K562 (cell line): Measurements from ENCODE around the gene ANXA8.

ENCODE experiments used
- CEBPB ChIP-seq: fragments of 450-650 bp; IDR thresholded peaks from 2 replicates; pipeline ENCODE4 v1.6.1; 2016; ENCODE audit warnings: missing genetic modification characterization, missing compliant biosample characterization
- ELF1 ChIP-seq: fragments of 200-800 bp; sonication (Bioruptor generic); IDR thresholded peaks from 2 replicates; pipeline ENCODE4 v1.6.1; 2016; ENCODE audit warnings: missing genetic modification characterization, missing compliant biosample characterization
- FOXJ3 ChIP-seq: sonication (generic); formaldehyde crosslinking; IDR thresholded peaks from 2 replicates; pipeline ENCODE4 v1.4.0; 2020; ENCODE audit warnings: mild to moderate bottlenecking, missing genetic modification reagents
- RBM25 ChIP-seq: fragments of 200-400 bp; formaldehyde crosslinking; IDR thresholded peaks from 2 replicates; pipeline ENCODE4 v1.6.1; 2018; ENCODE audit warnings: low read length, low read depth, moderate library complexity; ENCODE audit not compliant: severe bottlenecking
- SREBF1 ChIP-seq: fragments of 150-350 bp; IDR thresholded peaks from 2 replicates; pipeline ENCODE4 v1.6.1; 2014; ENCODE audit warnings: antibody characterized with exemption, low read depth, low read length, borderline replicate concordance
- YY1 ChIP-seq, 3 experiments: IDR thresholded peaks; 2 replicates each; pipeline ENCODE4 v1.6.1; 2011; ENCODE audit warnings: low read length in 2 of 3, mild to moderate bottlenecking in 2 of 3, moderate library complexity in 2 of 3, borderline replicate concordance in 1 of 3, control low read depth in 1 of 3, low read depth in 1 of 3; ENCODE audit not compliant: insufficient read depth in 3 of 3, insufficient replicate concordance in 2 of 3, control insufficient read depth in 1 of 3, insufficient read length in 1 of 3; ENCODE audit errors: extremely low read depth in 1 of 3
- ZNF586 ChIP-seq: fragments of 450-650 bp; formaldehyde crosslinking; conservative IDR thresholded peaks from 2 replicates; pipeline ENCODE4 v1.4.0; 2020; ENCODE audit warnings: mild to moderate bottlenecking, moderate library complexity
- TF ChIP-seq, protein P1 (sequence below), 3 experiments: IDR thresholded peaks in 2 of 3; conservative IDR thresholded peaks in 1 of 3; 2 replicates each; pipeline ENCODE4 v1.5.1; 2011 to 2012; ENCODE audit warnings: low read length in 3 of 3, mild to moderate bottlenecking in 3 of 3, control low read depth in 2 of 3, improper control_type of control experiment in 1 of 3, inconsistent platforms in 1 of 3, low read depth in 1 of 3, mixed read lengths in 1 of 3, moderate library complexity in 1 of 3; ENCODE audit not compliant: insufficient read depth in 2 of 3
- TF ChIP-seq, protein P2 (sequence below): fragments of 250-450 bp; sonication (Bioruptor Pico); IDR thresholded peaks from 2 replicates; pipeline ENCODE4 v1.5.0; 2021; ENCODE audit warnings: mild to moderate bottlenecking, borderline replicate concordance
- TF ChIP-seq, protein P3 (sequence below): fragments of 200-800 bp; sonication (Bioruptor generic); IDR thresholded peaks from 2 replicates; pipeline ENCODE4 v1.6.1; 2017; ENCODE audit warnings: missing genetic modification characterization, missing compliant biosample characterization

DNA sequence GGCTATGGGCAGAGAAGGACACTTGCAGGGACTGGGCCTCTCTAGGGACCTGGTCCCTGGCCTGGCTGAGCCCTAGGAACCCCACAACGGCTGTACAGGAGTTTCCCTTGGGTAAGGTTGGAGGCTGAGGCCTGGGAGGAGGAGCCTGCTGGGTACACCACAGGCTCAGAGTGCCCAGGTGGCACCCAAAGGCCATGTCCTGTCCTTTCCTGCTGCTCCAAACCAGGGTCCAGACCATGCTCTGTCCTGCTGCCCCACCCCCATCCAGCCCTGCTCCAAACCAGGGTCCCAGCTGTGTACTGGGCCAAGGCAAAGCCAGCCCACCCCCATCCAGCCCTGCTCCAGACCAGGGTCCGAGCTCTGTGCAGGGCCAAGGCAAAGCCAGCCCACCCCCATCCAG, 64.5 kb downstream of the ANXA8 start:
- TF ChIP-seq RBM25 (no peak), CEBPB (no peak), ELF1 (tag) (no peak), YY1 (IDR thresholded peaks at IDR 0.05; ENCODE audit: borderline replicate concordance in 1 of 3, control insufficient read depth in 1 of 3, extremely low read depth in 1 of 3, insufficient read depth in 3 of 3, insufficient read length in 1 of 3, insufficient replicate concordance in 2 of 3, low read depth in 1 of 3, low read length in 2 of 3) (no peak), ZNF586 (CRISPR knock-in tag) (no peak), SREBF1 (no peak), FOXJ3 (CRISPR knock-in tag) (no peak)
- TF ChIP-seq, protein P1, sequence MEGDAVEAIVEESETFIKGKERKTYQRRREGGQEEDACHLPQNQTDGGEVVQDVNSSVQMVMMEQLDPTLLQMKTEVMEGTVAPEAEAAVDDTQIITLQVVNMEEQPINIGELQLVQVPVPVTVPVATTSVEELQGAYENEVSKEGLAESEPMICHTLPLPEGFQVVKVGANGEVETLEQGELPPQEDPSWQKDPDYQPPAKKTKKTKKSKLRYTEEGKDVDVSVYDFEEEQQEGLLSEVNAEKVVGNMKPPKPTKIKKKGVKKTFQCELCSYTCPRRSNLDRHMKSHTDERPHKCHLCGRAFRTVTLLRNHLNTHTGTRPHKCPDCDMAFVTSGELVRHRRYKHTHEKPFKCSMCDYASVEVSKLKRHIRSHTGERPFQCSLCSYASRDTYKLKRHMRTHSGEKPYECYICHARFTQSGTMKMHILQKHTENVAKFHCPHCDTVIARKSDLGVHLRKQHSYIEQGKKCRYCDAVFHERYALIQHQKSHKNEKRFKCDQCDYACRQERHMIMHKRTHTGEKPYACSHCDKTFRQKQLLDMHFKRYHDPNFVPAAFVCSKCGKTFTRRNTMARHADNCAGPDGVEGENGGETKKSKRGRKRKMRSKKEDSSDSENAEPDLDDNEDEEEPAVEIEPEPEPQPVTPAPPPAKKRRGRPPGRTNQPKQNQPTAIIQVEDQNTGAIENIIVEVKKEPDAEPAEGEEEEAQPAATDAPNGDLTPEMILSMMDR (IDR thresholded peaks at IDR 0.05 in 2 of 3, conservative IDR thresholded peaks at IDR 0.05 in 1 of 3; ENCODE audit: insufficient read depth in 2 of 3, low read depth in 1 of 3, low read length in 3 of 3): no peak
- TF ChIP-seq, protein P2, sequence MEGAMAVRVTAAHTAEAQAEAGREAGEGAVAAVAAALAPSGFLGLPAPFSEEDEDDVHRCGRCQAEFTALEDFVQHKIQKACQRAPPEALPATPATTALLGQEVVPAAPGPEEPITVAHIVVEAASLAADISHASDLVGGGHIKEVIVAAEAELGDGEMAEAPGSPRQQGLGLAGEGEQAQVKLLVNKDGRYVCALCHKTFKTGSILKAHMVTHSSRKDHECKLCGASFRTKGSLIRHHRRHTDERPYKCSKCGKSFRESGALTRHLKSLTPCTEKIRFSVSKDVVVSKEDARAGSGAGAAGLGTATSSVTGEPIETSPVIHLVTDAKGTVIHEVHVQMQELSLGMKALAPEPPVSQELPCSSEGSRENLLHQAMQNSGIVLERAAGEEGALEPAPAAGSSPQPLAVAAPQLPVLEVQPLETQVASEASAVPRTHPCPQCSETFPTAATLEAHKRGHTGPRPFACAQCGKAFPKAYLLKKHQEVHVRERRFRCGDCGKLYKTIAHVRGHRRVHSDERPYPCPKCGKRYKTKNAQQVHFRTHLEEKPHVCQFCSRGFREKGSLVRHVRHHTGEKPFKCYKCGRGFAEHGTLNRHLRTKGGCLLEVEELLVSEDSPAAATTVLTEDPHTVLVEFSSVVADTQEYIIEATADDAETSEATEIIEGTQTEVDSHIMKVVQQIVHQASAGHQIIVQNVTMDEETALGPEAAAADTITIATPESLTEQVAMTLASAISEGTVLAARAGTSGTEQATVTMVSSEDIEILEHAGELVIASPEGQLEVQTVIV: no peak
- TF ChIP-seq, protein P3, sequence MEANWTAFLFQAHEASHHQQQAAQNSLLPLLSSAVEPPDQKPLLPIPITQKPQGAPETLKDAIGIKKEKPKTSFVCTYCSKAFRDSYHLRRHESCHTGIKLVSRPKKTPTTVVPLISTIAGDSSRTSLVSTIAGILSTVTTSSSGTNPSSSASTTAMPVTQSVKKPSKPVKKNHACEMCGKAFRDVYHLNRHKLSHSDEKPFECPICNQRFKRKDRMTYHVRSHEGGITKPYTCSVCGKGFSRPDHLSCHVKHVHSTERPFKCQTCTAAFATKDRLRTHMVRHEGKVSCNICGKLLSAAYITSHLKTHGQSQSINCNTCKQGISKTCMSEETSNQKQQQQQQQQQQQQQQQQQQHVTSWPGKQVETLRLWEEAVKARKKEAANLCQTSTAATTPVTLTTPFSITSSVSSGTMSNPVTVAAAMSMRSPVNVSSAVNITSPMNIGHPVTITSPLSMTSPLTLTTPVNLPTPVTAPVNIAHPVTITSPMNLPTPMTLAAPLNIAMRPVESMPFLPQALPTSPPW (CRISPR knock-in tag): no peak
